HepG2 (cell line): ENCODE data around the gene GPC6. TPM values are rescaled to one million over a fixed set of nuclear protein-coding genes. Genes with fewer than 3 reads are reported as not detected.

Experiments used
- ARID2 ChIP-seq: sonication (generic); formaldehyde crosslinking; IDR thresholded peaks from 2 replicates; pipeline ENCODE4 v1.8.1; 2022; ENCODE audit warnings: mild to moderate bottlenecking, missing genetic modification reagents, borderline replicate concordance
- CEBPZ ChIP-seq: IDR thresholded peaks from 2 replicates; pipeline ENCODE4 v1.6.1; 2012; ENCODE audit warnings: low read length, improper control_type of control experiment
- FOXK2 ChIP-seq: fragments of 450-650 bp; IDR thresholded peaks from 2 replicates; pipeline ENCODE4 v1.6.1; 2016
- HMGXB4 ChIP-seq, 2 experiments: sonication (generic) in 1 of 2; formaldehyde crosslinking in 1 of 2; IDR thresholded peaks; 2 replicates each; pipeline versions ENCODE4 v1.4.0 to v1.6.1; 2018 to 2020; ENCODE audit warnings: missing genetic modification reagents in 2 of 2, borderline replicate concordance in 1 of 2, low read depth in 1 of 2, mild to moderate bottlenecking in 1 of 2, missing biosample characterization in 1 of 2
- KAT8 ChIP-seq: IDR thresholded peaks from 2 replicates; pipeline ENCODE4 v1.6.1; 2016; ENCODE audit warnings: missing genetic modification reagents, missing compliant biosample characterization
- MED1 ChIP-seq: sonication (generic); formaldehyde crosslinking; IDR thresholded peaks from 2 replicates; pipeline ENCODE4 v1.4.0; 2020; ENCODE audit warnings: missing genetic modification reagents
- RAD21 ChIP-seq: fragments of 450-650 bp; formaldehyde crosslinking; IDR thresholded peaks from 2 replicates; pipeline ENCODE4 v1.5.0; 2020; ENCODE audit warnings: mild to moderate bottlenecking
- SAP130 ChIP-seq: IDR thresholded peaks from 2 replicates; pipeline ENCODE4 v1.6.1; 2016; ENCODE audit warnings: low read depth
- SNAI1 ChIP-seq: sonication (generic); formaldehyde crosslinking; IDR thresholded peaks from 2 replicates; pipeline ENCODE4 v1.5.0; 2020; ENCODE audit warnings: mild to moderate bottlenecking, missing genetic modification reagents, borderline replicate concordance
- SOX6 ChIP-seq, 2 experiments: fragments of 450-650 bp in 1 of 2; sonication (generic) in 1 of 2; formaldehyde crosslinking in 1 of 2; IDR thresholded peaks; 2 replicates each; pipeline versions ENCODE4 v1.4.0 to v1.6.1; 2017 to 2020; ENCODE audit warnings: antibody characterized with exemption in 1 of 2, mild to moderate bottlenecking in 1 of 2, missing genetic modification reagents in 1 of 2
- SRY ChIP-seq: sonication (generic); formaldehyde crosslinking; IDR thresholded peaks from 2 replicates; pipeline ENCODE4 v1.8.0; 2022; ENCODE audit warnings: mild to moderate bottlenecking, missing genetic modification reagents
- THAP11 ChIP-seq: IDR thresholded peaks from 2 replicates; pipeline ENCODE4 v1.6.1; 2016; ENCODE audit warnings: missing biosample characterization, missing genetic modification reagents
- UBTF ChIP-seq: sonication (generic); formaldehyde crosslinking; IDR thresholded peaks from 2 replicates; pipeline ENCODE4 v1.4.0; 2020; ENCODE audit warnings: mild to moderate bottlenecking, missing genetic modification reagents
- ZKSCAN8 ChIP-seq: IDR thresholded peaks from 2 replicates; pipeline ENCODE4 v1.6.1; 2016; ENCODE audit warnings: borderline replicate concordance, missing genetic modification reagents, missing compliant biosample characterization
- ZNF292 ChIP-seq: sonication (generic); formaldehyde crosslinking; IDR thresholded peaks from 2 replicates; pipeline ENCODE4 v1.8.1; 2022; ENCODE audit warnings: mild to moderate bottlenecking, low read depth, missing genetic modification reagents, borderline replicate concordance
- ZNF3 ChIP-seq: IDR thresholded peaks from 2 replicates; pipeline ENCODE4 v1.7.0; 2017; ENCODE audit warnings: inconsistent platforms
- ZNF331 ChIP-seq: sonication (generic); formaldehyde crosslinking; IDR thresholded peaks from 2 replicates; pipeline ENCODE4 v1.4.0; 2020; ENCODE audit warnings: missing genetic modification reagents
- ZNF34 ChIP-seq: sonication (generic); formaldehyde crosslinking; IDR thresholded peaks from 2 replicates; pipeline ENCODE4 v1.4.0; 2020; ENCODE audit warnings: mild to moderate bottlenecking, missing genetic modification reagents, borderline replicate concordance
- ZNF605 ChIP-seq: sonication (generic); formaldehyde crosslinking; IDR thresholded peaks from 2 replicates; pipeline ENCODE4 v1.8.0; 2022; ENCODE audit warnings: mild to moderate bottlenecking, missing genetic modification reagents
- polyA plus RNA-seq, 8 experiments: library from polyadenylated mRNA; depleted of rRNA in 3 of 8; stranded (reverse) in 7 of 8; unstranded in 1 of 8; fragments of >200 nt; fragmentation: Illumina TruSeq in 4 of 8; extraction: Trizol in 4 of 8; gene quantifications; 2 replicates each; pipeline versions ENCODE4 v1.2.1 to v1.2.3, GENCODE V29; 2011 to 2016; ENCODE audit warnings: low read depth in 4 of 8, missing spikeins in 1 of 8, mixed read lengths in 1 of 8; ENCODE audit not compliant: insufficient read depth in 1 of 8
- total RNA-seq, 5 experiments: library from RNA; depleted of rRNA; stranded (reverse); fragments of >200 nt; fragmentation: Illumina TruSeq; extraction: Trizol; gene quantifications; 2 replicates each; pipeline ENCODE4 v1.2.3, GENCODE V29; 2016; ENCODE audit warnings: low read depth in 1 of 5

GPC6 gene
- total and polyA plus RNA-seq, 2 of the 13 experiments (the other 11 are each of a cell fraction or from before 2014, with no cell fraction given), result 24.5 to 33.9 TPM

GRCh38 chr13:94119360-94119936 lies 892.8 kb downstream of the GPC6 start (continued):
- TF ChIP-seq KAT8 (CRISPR knock-in tag) (peak; percentile 66; the same call in 1 of the 2 replicates), UBTF (CRISPR knock-in tag) (peak; percentile 40; the same call in 1 of the 2 replicates), THAP11 (CRISPR knock-in tag) (peak; percentile 45), RAD21 (CRISPR knock-in tag) (peak; percentile 55), ARID2 (CRISPR knock-in tag) (0 out of 2 replicates have a peak, but pooled peaks have one; percentile 69), FOXK2 (0 out of 2 replicates have a peak, but pooled peaks have one; percentile 11), ZKSCAN8 (CRISPR knock-in tag) (no peak), ZNF331 (peak; percentile 76; the same call in 1 of the 2 replicates), CEBPZ (no peak), MED1 (CRISPR knock-in tag) (peak; percentile 39; the same call in 1 of the 2 replicates), ZNF292 (CRISPR knock-in tag) (peak; percentile 92; the same call in 1 of the 2 replicates), ZNF605 (peak; percentile 49; the same call in 1 of the 2 replicates), HMGXB4 (CRISPR knock-in tag; IDR thresholded peaks at IDR 0.05; ENCODE audit: borderline replicate concordance in 1 of 2, low read depth in 1 of 2) (peak in 1 of 2 experiments; percentile 40; a peak in 2 of 4 replicates), SRY (no peak), ZNF3 (CRISPR knock-in tag) (no peak; the same call in 1 of the 2 replicates), SOX6 (IDR thresholded peaks at IDR 0.05) (no peak), SOX6 (CRISPR knock-in tag; IDR thresholded peaks at IDR 0.05) (peak; percentile 90), ZNF34 (CRISPR knock-in tag) (no peak), SNAI1 (0 out of 2 replicates have a peak, but pooled peaks have one; percentile 68), SAP130 (peak; percentile 44)
